Raji (cell line): ENCODE data around the gene SLC25A6.

Experiments
- POLR2A ChIP-seq: IDR thresholded peaks from 2 replicates; pipeline ENCODE4 v1.6.1; 2011; ENCODE audit warnings: low read depth, low read length, control low read depth; ENCODE audit not compliant: insufficient read depth

Gene SLC25A6

GRCh38 chrX:1386338-1387127, 5.4 kb downstream of the SLC25A6 start:
- no peak for TF ChIP-seq POLR2A

- 0 out of 2 replicates have a peak, but pooled peaks have one; percentile 13 for TF ChIP-seq POLR2A
Measured at GRCh38 chrX:1385253-1386223, 6.4 kb downstream of the SLC25A6 start.

GRCh38 chrX:1384658-1385252, 7.2 kb downstream of the SLC25A6 start:
- no peak for TF ChIP-seq POLR2A

DNA sequence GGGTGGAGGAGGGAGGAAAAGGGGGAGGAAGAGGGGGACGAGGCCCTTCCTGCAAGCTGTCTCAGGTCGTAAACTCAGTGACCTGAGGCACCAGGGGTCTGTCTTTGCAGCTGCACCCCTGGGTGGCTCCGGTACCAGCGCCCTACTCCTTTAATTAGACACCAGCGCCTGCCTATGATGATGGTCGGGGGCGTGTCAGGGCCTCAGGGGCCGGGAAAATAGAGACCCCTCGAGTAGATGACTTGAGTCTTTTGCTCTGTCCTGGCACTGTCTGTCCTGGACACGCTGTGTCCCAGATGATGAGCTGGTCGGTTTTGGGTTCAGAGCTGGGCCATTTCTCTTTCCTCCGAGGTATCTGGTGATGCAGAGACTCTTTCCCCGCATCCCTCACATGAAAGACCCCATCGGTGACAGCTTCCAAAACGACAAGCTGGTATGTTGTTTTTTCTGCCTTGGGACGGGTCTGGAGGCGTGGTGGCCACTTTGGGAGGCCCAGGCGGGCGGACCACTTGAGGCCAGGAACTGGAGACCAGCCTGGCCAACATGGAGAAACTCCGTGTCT, 11.2 kb downstream of the SLC25A6 start:
- TF ChIP-seq POLR2A, result peak; percentile 34; the same call in 1 of the 2 replicates

GRCh38 chrX:1378306-1378759, 13.6 kb downstream of the SLC25A6 start:
- TF ChIP-seq POLR2A, result no peak

- TF ChIP-seq POLR2A, result no peak
Measured at GRCh38 chrX:1368385-1368698, 23.6 kb downstream of the SLC25A6 start.

- no peak for TF ChIP-seq POLR2A
Measured at GRCh38 chrX:1361910-1362309, 30.0 kb downstream of the SLC25A6 start.

GRCh38 chrX:1361275-1361674, 30.6 kb downstream of the SLC25A6 start:
- no peak for TF ChIP-seq POLR2A

DNA sequence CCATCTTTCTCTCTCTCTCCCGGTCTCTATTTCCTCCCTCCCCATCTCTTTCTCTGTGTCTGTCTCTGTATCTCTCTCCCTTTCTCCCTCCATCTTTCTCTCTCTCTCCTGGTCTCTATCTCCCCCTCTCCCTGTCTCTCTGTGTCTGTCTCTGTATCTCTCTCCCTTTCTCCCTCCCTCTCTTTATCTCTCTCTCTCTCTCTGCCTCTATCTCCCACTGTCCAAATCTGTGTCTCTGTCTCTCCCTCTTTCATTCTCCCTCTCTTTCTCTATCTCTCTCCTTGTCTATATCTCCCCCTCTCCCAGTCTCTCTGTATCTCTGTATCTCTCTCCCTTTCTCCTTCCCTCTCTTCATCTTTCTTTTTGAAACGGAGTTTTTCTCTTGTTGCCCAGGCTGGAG, 31.7 kb downstream of the SLC25A6 start:
- TF ChIP-seq POLR2A, result no peak

- no peak for TF ChIP-seq POLR2A
Measured at GRCh38 chrX:1359477-1359873, 32.4 kb downstream of the SLC25A6 start.

GRCh38 chrX:1358793-1359476, 33.0 kb downstream of the SLC25A6 start:
- no peak for TF ChIP-seq POLR2A

DNA sequence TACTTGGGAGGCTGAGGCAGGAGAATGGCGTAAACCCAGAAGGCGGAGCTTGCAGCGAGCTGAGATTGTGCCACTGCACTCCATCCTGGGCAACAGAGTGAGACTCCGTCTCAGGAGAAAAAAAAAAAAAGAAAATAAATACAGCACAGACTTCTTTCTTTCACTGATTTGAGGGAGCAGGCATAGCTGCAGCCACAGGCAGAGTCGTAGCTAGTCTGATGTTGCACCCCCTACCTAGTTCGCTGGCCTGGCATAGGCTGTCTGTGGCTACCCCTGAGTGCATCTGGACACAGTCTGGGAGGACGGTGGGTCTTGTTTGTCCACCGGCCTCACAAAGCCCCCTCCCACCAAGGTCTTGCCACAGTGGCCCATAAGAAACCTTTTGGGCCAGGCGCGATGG, 33.9 kb downstream of the SLC25A6 start:
- TF ChIP-seq POLR2A, result no peak

DNA sequence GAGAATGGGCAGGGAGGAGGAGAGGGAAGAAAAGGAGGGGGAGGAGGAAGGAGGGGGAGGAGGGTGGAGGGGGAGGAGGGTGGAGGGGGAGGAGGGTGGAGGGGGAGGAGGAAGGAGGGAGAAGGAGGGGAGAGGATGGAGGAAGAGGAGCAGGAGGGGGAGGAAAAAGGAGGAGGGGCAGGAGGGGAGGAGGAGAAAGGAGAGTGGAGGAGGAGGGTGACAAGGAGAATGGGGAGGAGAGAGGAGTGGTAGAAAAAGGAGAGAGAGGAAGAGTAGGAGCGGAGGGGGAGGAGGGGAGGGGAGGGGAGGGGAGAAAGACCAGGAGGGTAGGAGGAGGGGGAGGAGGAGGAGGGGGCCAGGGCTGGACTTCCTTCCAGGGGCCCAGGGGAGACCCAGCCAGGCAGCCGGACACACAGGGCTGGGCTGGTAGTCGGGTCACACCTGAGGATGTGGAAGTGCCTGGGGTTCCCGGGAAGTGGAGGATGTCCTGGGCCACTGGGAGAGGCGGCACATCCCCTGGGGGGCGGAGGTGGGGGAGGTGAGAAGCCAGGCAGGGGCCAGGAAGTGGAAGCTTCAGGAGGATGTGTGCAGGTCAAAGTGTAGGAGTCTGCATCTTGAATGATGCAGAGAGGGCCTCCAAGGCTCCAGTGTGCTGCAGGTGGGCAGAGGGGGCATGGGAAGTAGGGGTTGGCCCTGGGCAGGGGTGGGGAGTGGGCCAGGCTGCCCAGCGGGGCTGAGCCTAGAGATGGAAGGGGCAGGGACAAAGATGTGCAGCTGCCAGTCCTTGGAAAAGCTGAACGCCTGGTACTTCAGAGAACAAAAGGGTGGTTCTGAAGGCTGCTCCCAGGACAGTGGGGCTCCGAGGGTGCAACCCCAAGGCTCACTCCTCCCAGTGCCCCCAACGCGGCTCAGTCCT, 36.5 kb downstream of the SLC25A6 start:
- no peak for TF ChIP-seq POLR2A
